HepG2 (cell line): Measurements from ENCODE around the gene NUP133. TPM values are rescaled to one million over a fixed set of nuclear protein-coding genes. Genes with fewer than 3 reads are reported as not detected.

Experiments
- CHCHD3 ChIP-seq: sonication (generic); formaldehyde crosslinking; IDR thresholded peaks from 2 replicates; pipeline ENCODE4 v1.8.0; 2022; ENCODE audit warnings: mild to moderate bottlenecking, missing genetic modification reagents, moderate library complexity
- ERF ChIP-seq: IDR thresholded peaks from 2 replicates; pipeline ENCODE4 v1.6.1; 2018; ENCODE audit warnings: missing biosample characterization, missing genetic modification reagents
- MXI1 ChIP-seq: IDR thresholded peaks from 3 replicates; pipeline ENCODE4 v1.6.1; 2012; ENCODE audit warnings: low read depth, low read length, inconsistent platforms, borderline replicate concordance
- RELA ChIP-seq: sonication (generic); formaldehyde crosslinking; IDR thresholded peaks from 2 replicates; pipeline ENCODE4 v1.4.0; 2020; ENCODE audit warnings: missing genetic modification reagents
- SIN3A ChIP-seq: IDR thresholded peaks from 2 replicates; pipeline ENCODE4 v1.6.1; 2011; ENCODE audit warnings: low read depth, mild to moderate bottlenecking, control low read depth, low read length, borderline replicate concordance
- SMAD9 ChIP-seq: sonication (generic); formaldehyde crosslinking; IDR thresholded peaks from 2 replicates; pipeline ENCODE4 v1.5.1; 2020; ENCODE audit warnings: mild to moderate bottlenecking, missing genetic modification reagents
- SRY ChIP-seq: sonication (generic); formaldehyde crosslinking; IDR thresholded peaks from 2 replicates; pipeline ENCODE4 v1.8.0; 2022; ENCODE audit warnings: mild to moderate bottlenecking, missing genetic modification reagents
- STAT5B ChIP-seq: sonication (generic); formaldehyde crosslinking; IDR thresholded peaks from 2 replicates; pipeline ENCODE4 v1.4.0; 2020; ENCODE audit warnings: missing genetic modification reagents
- TCF7 ChIP-seq: sonication (generic); IDR thresholded peaks from 2 replicates; pipeline ENCODE4 v1.6.1; 2016; ENCODE audit warnings: antibody characterized with exemption, low read depth
- ZMAT5 ChIP-seq: sonication (generic); formaldehyde crosslinking; IDR thresholded peaks from 2 replicates; pipeline ENCODE4 v1.5.0; 2020; ENCODE audit warnings: mild to moderate bottlenecking, low read depth, missing genetic modification reagents, borderline replicate concordance
- ZNF17 ChIP-seq: sonication (generic); formaldehyde crosslinking; IDR thresholded peaks from 2 replicates; pipeline ENCODE4 v1.5.0; 2020; ENCODE audit warnings: mild to moderate bottlenecking, missing genetic modification reagents
- ZNF282 ChIP-seq: fragments of 450-650 bp; IDR thresholded peaks from 2 replicates; pipeline ENCODE4 v1.6.1; 2018; ENCODE audit not compliant: partially characterized antibody
- ZNF354B ChIP-seq: sonication (generic); formaldehyde crosslinking; IDR thresholded peaks from 2 replicates; pipeline ENCODE4 v1.8.0; 2022; ENCODE audit warnings: mild to moderate bottlenecking, missing genetic modification reagents
- ZNF530 ChIP-seq: sonication (generic); formaldehyde crosslinking; IDR thresholded peaks from 2 replicates; pipeline ENCODE4 v1.5.0; 2020; ENCODE audit warnings: low read depth, mild to moderate bottlenecking, missing genetic modification reagents
- ZNF556 ChIP-seq: sonication (generic); formaldehyde crosslinking; IDR thresholded peaks from 2 replicates; pipeline ENCODE4 v1.4.0; 2020; ENCODE audit warnings: mild to moderate bottlenecking, missing genetic modification reagents, borderline replicate concordance
- ZNF766 ChIP-seq: sonication (generic); formaldehyde crosslinking; IDR thresholded peaks from 2 replicates; pipeline ENCODE4 v1.5.0; 2020; ENCODE audit warnings: missing genetic modification reagents, borderline replicate concordance
- polyA plus RNA-seq, 8 experiments: library from polyadenylated mRNA; depleted of rRNA in 3 of 8; stranded (reverse) in 7 of 8; unstranded in 1 of 8; fragments of >200 nt; fragmentation: Illumina TruSeq in 4 of 8; extraction: Trizol in 4 of 8; gene quantifications; 2 replicates each; pipeline versions ENCODE4 v1.2.1 to v1.2.3, GENCODE V29; 2011 to 2016; ENCODE audit warnings: low read depth in 4 of 8, missing spikeins in 1 of 8, mixed read lengths in 1 of 8; ENCODE audit not compliant: insufficient read depth in 1 of 8
- total RNA-seq, 5 experiments: library from RNA; depleted of rRNA; stranded (reverse); fragments of >200 nt; fragmentation: Illumina TruSeq; extraction: Trizol; gene quantifications; 2 replicates each; pipeline ENCODE4 v1.2.3, GENCODE V29; 2016; ENCODE audit warnings: low read depth in 1 of 5
- TF ChIP-seq, protein P1 (sequence below): sonication (generic); formaldehyde crosslinking; IDR thresholded peaks from 2 replicates; pipeline ENCODE4 v1.5.1; 2020; ENCODE audit warnings: mild to moderate bottlenecking, missing genetic modification reagents, moderate library complexity
- TF ChIP-seq, protein P2 (sequence below): sonication (generic); formaldehyde crosslinking; IDR thresholded peaks from 2 replicates; pipeline ENCODE4 v1.4.0; 2020; ENCODE audit warnings: missing genetic modification reagents, borderline replicate concordance
- TF ChIP-seq, protein P3 (sequence below): sonication (generic); formaldehyde crosslinking; IDR thresholded peaks from 2 replicates; pipeline ENCODE4 v1.8.1; 2022; ENCODE audit warnings: low read depth, mild to moderate bottlenecking, missing genetic modification reagents

The NUP133 gene
- total and polyA plus RNA-seq, 2 of the 13 experiments (the other 11 are each of a cell fraction or from before 2014, with no cell fraction given) = 17.7 to 45.6 TPM

GRCh38 chr1:229507951-229508822 lies at the start of gene NUP133 (continued):
- TF ChIP-seq, protein P1, sequence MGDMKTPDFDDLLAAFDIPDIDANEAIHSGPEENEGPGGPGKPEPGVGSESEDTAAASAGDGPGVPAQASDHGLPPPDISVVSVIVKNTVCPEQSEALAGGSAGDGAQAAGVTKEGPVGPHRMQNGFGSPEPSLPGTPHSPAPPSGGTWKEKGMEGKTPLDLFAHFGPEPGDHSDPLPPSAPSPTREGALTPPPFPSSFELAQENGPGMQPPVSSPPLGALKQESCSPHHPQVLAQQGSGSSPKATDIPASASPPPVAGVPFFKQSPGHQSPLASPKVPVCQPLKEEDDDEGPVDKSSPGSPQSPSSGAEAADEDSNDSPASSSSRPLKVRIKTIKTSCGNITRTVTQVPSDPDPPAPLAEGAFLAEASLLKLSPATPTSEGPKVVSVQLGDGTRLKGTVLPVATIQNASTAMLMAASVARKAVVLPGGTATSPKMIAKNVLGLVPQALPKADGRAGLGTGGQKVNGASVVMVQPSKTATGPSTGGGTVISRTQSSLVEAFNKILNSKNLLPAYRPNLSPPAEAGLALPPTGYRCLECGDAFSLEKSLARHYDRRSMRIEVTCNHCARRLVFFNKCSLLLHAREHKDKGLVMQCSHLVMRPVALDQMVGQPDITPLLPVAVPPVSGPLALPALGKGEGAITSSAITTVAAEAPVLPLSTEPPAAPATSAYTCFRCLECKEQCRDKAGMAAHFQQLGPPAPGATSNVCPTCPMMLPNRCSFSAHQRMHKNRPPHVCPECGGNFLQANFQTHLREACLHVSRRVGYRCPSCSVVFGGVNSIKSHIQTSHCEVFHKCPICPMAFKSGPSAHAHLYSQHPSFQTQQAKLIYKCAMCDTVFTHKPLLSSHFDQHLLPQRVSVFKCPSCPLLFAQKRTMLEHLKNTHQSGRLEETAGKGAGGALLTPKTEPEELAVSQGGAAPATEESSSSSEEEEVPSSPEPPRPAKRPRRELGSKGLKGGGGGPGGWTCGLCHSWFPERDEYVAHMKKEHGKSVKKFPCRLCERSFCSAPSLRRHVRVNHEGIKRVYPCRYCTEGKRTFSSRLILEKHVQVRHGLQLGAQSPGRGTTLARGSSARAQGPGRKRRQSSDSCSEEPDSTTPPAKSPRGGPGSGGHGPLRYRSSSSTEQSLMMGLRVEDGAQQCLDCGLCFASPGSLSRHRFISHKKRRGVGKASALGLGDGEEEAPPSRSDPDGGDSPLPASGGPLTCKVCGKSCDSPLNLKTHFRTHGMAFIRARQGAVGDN = peak; percentile 92
- TF ChIP-seq ZNF17 (CRISPR knock-in tag) (no peak), ZNF556 (CRISPR knock-in tag) (no peak), ZNF354B (CRISPR knock-in tag) (no peak), RELA (CRISPR knock-in tag) (no peak), MXI1 (peak; percentile 93; the same call in 1 of the 3 replicates), SIN3A (peak; percentile 89), ZNF766 (CRISPR knock-in tag) (0 out of 2 replicates have a peak, but pooled peaks have one; percentile 31), ERF (CRISPR knock-in tag) (peak; percentile 69), STAT5B (no peak), ZMAT5 (CRISPR knock-in tag) (no peak), SMAD9 (CRISPR knock-in tag) (no peak), ZNF530 (CRISPR knock-in tag) (no peak), CHCHD3 (CRISPR knock-in tag) (no peak), SRY (CRISPR knock-in tag) (peak; percentile 88; the same call in 1 of the 2 replicates), TCF7 (no peak), ZNF282 (no peak)
- TF ChIP-seq, protein P2, sequence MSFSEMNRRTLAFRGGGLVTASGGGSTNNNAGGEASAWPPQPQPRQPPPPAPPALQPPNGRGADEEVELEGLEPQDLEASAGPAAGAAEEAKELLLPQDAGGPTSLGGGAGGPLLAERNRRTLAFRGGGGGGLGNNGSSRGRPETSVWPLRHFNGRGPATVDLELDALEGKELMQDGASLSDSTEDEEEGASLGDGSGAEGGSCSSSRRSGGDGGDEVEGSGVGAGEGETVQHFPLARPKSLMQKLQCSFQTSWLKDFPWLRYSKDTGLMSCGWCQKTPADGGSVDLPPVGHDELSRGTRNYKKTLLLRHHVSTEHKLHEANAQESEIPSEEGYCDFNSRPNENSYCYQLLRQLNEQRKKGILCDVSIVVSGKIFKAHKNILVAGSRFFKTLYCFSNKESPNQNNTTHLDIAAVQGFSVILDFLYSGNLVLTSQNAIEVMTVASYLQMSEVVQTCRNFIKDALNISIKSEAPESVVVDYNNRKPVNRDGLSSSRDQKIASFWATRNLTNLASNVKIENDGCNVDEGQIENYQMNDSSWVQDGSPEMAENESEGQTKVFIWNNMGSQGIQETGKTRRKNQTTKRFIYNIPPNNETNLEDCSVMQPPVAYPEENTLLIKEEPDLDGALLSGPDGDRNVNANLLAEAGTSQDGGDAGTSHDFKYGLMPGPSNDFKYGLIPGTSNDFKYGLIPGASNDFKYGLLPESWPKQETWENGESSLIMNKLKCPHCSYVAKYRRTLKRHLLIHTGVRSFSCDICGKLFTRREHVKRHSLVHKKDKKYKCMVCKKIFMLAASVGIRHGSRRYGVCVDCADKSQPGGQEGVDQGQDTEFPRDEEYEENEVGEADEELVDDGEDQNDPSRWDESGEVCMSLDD (CRISPR knock-in tag) = peak; percentile 83; the same call in 1 of the 2 replicates
- TF ChIP-seq, protein P3, sequence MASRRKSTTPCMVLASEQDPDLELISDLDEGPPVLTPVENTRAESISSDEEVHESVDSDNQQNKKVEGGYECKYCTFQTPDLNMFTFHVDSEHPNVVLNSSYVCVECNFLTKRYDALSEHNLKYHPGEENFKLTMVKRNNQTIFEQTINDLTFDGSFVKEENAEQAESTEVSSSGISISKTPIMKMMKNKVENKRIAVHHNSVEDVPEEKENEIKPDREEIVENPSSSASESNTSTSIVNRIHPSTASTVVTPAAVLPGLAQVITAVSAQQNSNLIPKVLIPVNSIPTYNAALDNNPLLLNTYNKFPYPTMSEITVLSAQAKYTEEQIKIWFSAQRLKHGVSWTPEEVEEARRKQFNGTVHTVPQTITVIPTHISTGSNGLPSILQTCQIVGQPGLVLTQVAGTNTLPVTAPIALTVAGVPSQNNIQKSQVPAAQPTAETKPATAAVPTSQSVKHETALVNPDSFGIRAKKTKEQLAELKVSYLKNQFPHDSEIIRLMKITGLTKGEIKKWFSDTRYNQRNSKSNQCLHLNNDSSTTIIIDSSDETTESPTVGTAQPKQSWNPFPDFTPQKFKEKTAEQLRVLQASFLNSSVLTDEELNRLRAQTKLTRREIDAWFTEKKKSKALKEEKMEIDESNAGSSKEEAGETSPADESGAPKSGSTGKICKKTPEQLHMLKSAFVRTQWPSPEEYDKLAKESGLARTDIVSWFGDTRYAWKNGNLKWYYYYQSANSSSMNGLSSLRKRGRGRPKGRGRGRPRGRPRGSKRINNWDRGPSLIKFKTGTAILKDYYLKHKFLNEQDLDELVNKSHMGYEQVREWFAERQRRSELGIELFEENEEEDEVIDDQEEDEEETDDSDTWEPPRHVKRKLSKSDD = peak; percentile 94
